Spleen (tissue), 7 donors: ENCODE data around the gene ITPR1.

Source experiments
- POLR2A ChIP-seq, 3 donors: fragments of 450-650 bp; IDR thresholded peaks; one replicate each; pipeline ENCODE4 v1.5.1; 2017; ENCODE audit warnings: antibody characterized with exemption in 3 of 3, mild to moderate bottlenecking in 1 of 3
- POLR2AphosphoS5 ChIP-seq, 3 donors: sonication (generic); formaldehyde crosslinking; IDR thresholded peaks; one replicate each; pipeline ENCODE4 v1.5.1; 2017; ENCODE audit warnings: antibody characterized with exemption in 3 of 3
- TF ChIP-seq, protein P1 (sequence below), 11 experiments: fragments of 200-600 bp in 7 of 11; fragments of 450-650 bp in 4 of 11; sonication (generic) in 4 of 11; IDR thresholded peaks in 8 of 11; conservative IDR thresholded peaks in 3 of 11; 1 replicate in 7 of 11; 2 replicates in 4 of 11; pipeline versions ENCODE4 v1.4.0 to v1.8.0; 2016 to 2021; ENCODE audit warnings: antibody characterized with exemption in 11 of 11, inconsistent platforms in 4 of 11, mild to moderate bottlenecking in 1 of 11
- donor health status: DM: no; HTN: no; CAD: no; lungs with moderate emphysema.
- donor health status: DM: no; HTN: no; CAD: no.
- donor health status: DM: no; HTN: no; CAD: no.

DNA sequence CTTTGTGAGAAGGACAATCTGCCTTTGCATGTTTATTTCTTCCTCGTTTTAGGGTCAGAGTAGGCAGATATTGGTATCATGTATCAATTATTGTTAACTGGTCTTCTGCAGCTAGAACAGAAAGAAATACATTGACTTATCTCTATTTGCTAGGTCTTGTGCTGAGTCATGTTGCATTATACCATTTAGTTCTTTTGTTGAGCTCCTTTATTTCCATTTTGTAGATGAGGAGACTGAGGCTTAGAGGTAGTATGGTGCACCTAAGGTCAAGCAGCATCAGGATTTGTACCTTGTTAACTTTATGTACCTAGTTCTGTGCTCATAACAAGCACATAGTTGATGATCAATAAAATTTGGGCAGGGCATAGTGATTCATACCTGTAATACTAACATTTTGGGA lies 182.6 kb downstream of the ITPR1 start:
- TF ChIP-seq, protein P1, sequence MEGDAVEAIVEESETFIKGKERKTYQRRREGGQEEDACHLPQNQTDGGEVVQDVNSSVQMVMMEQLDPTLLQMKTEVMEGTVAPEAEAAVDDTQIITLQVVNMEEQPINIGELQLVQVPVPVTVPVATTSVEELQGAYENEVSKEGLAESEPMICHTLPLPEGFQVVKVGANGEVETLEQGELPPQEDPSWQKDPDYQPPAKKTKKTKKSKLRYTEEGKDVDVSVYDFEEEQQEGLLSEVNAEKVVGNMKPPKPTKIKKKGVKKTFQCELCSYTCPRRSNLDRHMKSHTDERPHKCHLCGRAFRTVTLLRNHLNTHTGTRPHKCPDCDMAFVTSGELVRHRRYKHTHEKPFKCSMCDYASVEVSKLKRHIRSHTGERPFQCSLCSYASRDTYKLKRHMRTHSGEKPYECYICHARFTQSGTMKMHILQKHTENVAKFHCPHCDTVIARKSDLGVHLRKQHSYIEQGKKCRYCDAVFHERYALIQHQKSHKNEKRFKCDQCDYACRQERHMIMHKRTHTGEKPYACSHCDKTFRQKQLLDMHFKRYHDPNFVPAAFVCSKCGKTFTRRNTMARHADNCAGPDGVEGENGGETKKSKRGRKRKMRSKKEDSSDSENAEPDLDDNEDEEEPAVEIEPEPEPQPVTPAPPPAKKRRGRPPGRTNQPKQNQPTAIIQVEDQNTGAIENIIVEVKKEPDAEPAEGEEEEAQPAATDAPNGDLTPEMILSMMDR (IDR thresholded peaks at IDR 0.05 in 8 of 11, conservative IDR thresholded peaks at IDR 0.05 in 3 of 11) = no peak
- TF ChIP-seq POLR2A (IDR thresholded peaks at IDR 0.05) (no peak), POLR2AphosphoS5 (IDR thresholded peaks at IDR 0.05) (no peak)
